ENCODE results near the gene RIMBP2. TPM values are rescaled to one million over a fixed set of nuclear protein-coding genes. Genes with fewer than 3 reads are reported as not detected.

Gene RIMBP2
- total and polyA plus RNA-seq, 9 of the 15 experiments (the other 6 are each of a cell fraction or from before 2014, with no cell fraction given) = not detected

DNA sequence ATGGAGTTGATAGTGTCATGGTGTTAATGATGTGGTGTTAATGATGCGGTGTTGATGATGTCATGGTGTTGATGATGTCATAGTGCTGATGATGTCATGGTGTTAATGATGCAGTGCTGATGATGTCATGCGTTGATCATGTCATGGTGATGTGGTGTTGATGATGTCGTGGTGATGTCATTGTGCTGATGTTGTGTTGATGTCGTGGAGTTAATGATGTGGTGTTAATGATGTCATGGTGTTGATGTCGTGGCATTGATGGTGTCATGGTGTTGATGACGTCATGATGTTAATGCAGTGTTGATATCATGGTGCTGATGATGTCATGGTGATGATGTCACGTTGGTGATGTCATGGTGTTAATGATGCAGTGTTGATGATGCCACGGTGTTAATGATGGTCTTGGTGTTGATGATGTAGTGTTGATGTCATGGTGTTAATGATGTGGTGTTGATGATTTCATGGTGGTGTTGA, 49.1 kb upstream of the RIMBP2 start (continued):
- TF ChIP-seq, protein P1, sequence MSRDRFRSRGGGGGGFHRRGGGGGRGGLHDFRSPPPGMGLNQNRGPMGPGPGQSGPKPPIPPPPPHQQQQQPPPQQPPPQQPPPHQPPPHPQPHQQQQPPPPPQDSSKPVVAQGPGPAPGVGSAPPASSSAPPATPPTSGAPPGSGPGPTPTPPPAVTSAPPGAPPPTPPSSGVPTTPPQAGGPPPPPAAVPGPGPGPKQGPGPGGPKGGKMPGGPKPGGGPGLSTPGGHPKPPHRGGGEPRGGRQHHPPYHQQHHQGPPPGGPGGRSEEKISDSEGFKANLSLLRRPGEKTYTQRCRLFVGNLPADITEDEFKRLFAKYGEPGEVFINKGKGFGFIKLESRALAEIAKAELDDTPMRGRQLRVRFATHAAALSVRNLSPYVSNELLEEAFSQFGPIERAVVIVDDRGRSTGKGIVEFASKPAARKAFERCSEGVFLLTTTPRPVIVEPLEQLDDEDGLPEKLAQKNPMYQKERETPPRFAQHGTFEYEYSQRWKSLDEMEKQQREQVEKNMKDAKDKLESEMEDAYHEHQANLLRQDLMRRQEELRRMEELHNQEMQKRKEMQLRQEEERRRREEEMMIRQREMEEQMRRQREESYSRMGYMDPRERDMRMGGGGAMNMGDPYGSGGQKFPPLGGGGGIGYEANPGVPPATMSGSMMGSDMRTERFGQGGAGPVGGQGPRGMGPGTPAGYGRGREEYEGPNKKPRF (IDR thresholded peaks at IDR 0.05; ENCODE audit: low read depth, low read length) = no peak
- TF ChIP-seq, protein P2, sequence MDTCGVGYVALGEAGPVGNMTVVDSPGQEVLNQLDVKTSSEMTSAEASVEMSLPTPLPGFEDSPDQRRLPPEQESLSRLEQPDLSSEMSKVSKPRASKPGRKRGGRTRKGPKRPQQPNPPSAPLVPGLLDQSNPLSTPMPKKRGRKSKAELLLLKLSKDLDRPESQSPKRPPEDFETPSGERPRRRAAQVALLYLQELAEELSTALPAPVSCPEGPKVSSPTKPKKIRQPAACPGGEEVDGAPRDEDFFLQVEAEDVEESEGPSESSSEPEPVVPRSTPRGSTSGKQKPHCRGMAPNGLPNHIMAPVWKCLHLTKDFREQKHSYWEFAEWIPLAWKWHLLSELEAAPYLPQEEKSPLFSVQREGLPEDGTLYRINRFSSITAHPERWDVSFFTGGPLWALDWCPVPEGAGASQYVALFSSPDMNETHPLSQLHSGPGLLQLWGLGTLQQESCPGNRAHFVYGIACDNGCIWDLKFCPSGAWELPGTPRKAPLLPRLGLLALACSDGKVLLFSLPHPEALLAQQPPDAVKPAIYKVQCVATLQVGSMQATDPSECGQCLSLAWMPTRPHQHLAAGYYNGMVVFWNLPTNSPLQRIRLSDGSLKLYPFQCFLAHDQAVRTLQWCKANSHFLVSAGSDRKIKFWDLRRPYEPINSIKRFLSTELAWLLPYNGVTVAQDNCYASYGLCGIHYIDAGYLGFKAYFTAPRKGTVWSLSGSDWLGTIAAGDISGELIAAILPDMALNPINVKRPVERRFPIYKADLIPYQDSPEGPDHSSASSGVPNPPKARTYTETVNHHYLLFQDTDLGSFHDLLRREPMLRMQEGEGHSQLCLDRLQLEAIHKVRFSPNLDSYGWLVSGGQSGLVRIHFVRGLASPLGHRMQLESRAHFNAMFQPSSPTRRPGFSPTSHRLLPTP (IDR thresholded peaks at IDR 0.05; ENCODE audit: borderline replicate concordance, extremely low read depth, insufficient read length) = no peak
- TF ChIP-seq U2AF1 (optimal IDR thresholded peaks at IDR 0.05; ENCODE audit: low read depth, low read length) = no peak
- TF ChIP-seq HDAC1 (IDR thresholded peaks at IDR 0.05) = peak in 1 of 2 experiments; percentile 51; a peak in 1 of 4 replicates
- TF ChIP-seq ZNF311 (CRISPR knock-in tag; IDR thresholded peaks at IDR 0.05) = no peak
- TF ChIP-seq GTF2A2 (tag; IDR thresholded peaks at IDR 0.05) = no peak
- TF ChIP-seq MTA2 (IDR thresholded peaks at IDR 0.05; ENCODE audit: low read depth) = no peak
- TF ChIP-seq, protein P3, sequence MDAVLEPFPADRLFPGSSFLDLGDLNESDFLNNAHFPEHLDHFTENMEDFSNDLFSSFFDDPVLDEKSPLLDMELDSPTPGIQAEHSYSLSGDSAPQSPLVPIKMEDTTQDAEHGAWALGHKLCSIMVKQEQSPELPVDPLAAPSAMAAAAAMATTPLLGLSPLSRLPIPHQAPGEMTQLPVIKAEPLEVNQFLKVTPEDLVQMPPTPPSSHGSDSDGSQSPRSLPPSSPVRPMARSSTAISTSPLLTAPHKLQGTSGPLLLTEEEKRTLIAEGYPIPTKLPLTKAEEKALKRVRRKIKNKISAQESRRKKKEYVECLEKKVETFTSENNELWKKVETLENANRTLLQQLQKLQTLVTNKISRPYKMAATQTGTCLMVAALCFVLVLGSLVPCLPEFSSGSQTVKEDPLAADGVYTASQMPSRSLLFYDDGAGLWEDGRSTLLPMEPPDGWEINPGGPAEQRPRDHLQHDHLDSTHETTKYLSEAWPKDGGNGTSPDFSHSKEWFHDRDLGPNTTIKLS (IDR thresholded peaks at IDR 0.05; ENCODE audit: borderline replicate concordance, low read depth) = no peak
- TF ChIP-seq, protein P4, sequence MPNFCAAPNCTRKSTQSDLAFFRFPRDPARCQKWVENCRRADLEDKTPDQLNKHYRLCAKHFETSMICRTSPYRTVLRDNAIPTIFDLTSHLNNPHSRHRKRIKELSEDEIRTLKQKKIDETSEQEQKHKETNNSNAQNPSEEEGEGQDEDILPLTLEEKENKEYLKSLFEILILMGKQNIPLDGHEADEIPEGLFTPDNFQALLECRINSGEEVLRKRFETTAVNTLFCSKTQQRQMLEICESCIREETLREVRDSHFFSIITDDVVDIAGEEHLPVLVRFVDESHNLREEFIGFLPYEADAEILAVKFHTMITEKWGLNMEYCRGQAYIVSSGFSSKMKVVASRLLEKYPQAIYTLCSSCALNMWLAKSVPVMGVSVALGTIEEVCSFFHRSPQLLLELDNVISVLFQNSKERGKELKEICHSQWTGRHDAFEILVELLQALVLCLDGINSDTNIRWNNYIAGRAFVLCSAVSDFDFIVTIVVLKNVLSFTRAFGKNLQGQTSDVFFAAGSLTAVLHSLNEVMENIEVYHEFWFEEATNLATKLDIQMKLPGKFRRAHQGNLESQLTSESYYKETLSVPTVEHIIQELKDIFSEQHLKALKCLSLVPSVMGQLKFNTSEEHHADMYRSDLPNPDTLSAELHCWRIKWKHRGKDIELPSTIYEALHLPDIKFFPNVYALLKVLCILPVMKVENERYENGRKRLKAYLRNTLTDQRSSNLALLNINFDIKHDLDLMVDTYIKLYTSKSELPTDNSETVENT (CRISPR knock-in tag; IDR thresholded peaks at IDR 0.05) = no peak
- no peak for TF ChIP-seq TEAD2 (tag; IDR thresholded peaks at IDR 0.05)
- TF ChIP-seq, protein P5, sequence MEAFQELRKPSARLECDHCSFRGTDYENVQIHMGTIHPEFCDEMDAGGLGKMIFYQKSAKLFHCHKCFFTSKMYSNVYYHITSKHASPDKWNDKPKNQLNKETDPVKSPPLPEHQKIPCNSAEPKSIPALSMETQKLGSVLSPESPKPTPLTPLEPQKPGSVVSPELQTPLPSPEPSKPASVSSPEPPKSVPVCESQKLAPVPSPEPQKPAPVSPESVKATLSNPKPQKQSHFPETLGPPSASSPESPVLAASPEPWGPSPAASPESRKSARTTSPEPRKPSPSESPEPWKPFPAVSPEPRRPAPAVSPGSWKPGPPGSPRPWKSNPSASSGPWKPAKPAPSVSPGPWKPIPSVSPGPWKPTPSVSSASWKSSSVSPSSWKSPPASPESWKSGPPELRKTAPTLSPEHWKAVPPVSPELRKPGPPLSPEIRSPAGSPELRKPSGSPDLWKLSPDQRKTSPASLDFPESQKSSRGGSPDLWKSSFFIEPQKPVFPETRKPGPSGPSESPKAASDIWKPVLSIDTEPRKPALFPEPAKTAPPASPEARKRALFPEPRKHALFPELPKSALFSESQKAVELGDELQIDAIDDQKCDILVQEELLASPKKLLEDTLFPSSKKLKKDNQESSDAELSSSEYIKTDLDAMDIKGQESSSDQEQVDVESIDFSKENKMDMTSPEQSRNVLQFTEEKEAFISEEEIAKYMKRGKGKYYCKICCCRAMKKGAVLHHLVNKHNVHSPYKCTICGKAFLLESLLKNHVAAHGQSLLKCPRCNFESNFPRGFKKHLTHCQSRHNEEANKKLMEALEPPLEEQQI (IDR thresholded peaks at IDR 0.05) = 0 out of 2 replicates have a peak, but pooled peaks have one; percentile 44
- peak; percentile 68; the same call in 1 of the 2 replicates for TF ChIP-seq ZNF24 (IDR thresholded peaks at IDR 0.05)
- TF ChIP-seq, protein P6, sequence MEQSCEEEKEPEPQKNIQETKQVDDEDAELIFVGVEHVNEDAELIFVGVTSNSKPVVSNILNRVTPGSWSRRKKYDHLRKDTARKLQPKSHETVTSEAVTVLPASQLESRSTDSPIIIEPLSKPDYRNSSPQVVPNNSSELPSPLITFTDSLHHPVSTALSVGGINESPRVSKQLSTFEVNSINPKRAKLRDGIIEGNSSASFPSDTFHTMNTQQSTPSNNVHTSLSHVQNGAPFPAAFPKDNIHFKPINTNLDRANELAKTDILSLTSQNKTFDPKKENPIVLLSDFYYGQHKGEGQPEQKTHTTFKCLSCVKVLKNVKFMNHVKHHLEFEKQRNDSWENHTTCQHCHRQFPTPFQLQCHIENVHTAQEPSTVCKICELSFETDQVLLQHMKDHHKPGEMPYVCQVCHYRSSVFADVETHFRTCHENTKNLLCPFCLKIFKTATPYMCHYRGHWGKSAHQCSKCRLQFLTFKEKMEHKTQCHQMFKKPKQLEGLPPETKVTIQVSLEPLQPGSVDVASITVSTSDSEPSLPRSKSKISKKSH (CRISPR knock-in tag; IDR thresholded peaks at IDR 0.05) = no peak
- TF ChIP-seq ZNF174 (CRISPR knock-in tag; IDR thresholded peaks at IDR 0.05) = no peak

Measured in K562 (cell line).